ENCODE results near the gene CSNK2A1. TPM values are rescaled to one million over a fixed set of nuclear protein-coding genes. Genes with fewer than 3 reads are reported as not detected.

CSNK2A1 gene
- total and polyA plus RNA-seq, 4 donors: 17.0 to 60.3 (median 39.7) TPM

DNA sequence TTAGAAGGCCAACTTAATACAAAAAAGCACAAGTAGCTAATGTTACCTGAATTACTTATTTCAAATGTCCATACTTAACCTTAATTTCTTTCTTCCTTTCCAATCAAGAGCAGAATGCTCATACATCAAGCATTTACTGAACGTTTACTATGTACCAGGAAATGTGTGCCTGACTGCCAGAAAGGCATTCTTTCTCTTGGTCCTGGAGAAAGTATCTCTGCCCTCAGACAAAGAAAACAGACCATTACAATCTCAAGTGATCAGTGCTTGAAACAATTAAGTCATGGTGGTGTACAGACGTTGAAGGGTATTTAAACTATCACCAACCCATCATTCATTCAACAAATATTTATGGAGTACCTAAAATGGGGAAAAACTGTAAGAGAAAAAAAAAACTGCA lies 26.4 kb downstream of the CSNK2A1 start:
- Histone ChIP-seq H3K9me3 (ENCODE audit: control insufficient read depth in 4 of 4, low read length in 3 of 4) (no peaks in the 10 kb centered on the region), H3K9ac (ENCODE audit: low read depth in 1 of 2, low read length in 2 of 2) (no peak overlapping the region), H3K4me3 (ENCODE audit: low read depth in 1 of 3, low read length in 3 of 3) (no peak overlapping the region), H3K27me3 (ENCODE audit: control insufficient read depth in 4 of 4, insufficient read depth in 4 of 4, low read length in 3 of 4) (no peaks in the 10 kb centered on the region), H3K27ac (ENCODE audit: low read depth in 1 of 2, low read length in 2 of 2) (no peak overlapping the region), H3K36me3 (ENCODE audit: control insufficient read depth in 4 of 4, insufficient read depth in 3 of 4, low read depth in 1 of 4, low read length in 3 of 4) (peaks cover 0 to 5% (median 3%) of the 10 kb centered on the region in 4 donors), H3K4me1 (ENCODE audit: control insufficient read depth in 4 of 4, insufficient read depth in 4 of 4, low read length in 3 of 4) (peaks cover 0 to 4% (median 0%) of the 10 kb centered on the region in 4 donors)
- no peak for TF ChIP-seq FOXA1 (IDR thresholded peaks at IDR 0.05)
- no peak for DNase-seq (ENCODE audit: low spot score)
- WGBS: 47% methylated on average over 2 of the region's 2 CpGs

- no peak for DNase-seq (ENCODE audit: low spot score)
- Histone ChIP-seq H3K36me3 (ENCODE audit: control insufficient read depth in 4 of 4, insufficient read depth in 3 of 4, low read depth in 1 of 4, low read length in 3 of 4) (peaks cover 0 to 3% (median under 1%) of the 10 kb centered on the region in 4 donors), H3K27ac (ENCODE audit: low read depth in 1 of 2, low read length in 2 of 2) (no peak overlapping the region), H3K27me3 (ENCODE audit: control insufficient read depth in 4 of 4, insufficient read depth in 4 of 4, low read length in 3 of 4) (no peaks in the 10 kb centered on the region), H3K9ac (ENCODE audit: low read depth in 1 of 2, low read length in 2 of 2) (no peak overlapping the region), H3K9me3 (ENCODE audit: control insufficient read depth in 4 of 4, low read length in 3 of 4) (no peaks in the 10 kb centered on the region), H3K4me3 (ENCODE audit: low read depth in 1 of 3, low read length in 3 of 3) (no peak overlapping the region), H3K4me1 (ENCODE audit: control insufficient read depth in 4 of 4, insufficient read depth in 4 of 4, low read length in 3 of 4) (peaks cover 0 to 4% (median 0%) of the 10 kb centered on the region in 4 donors)
- TF ChIP-seq HNF4A (conservative IDR thresholded peaks at IDR 0.05) (no peak), HNF4G (IDR thresholded peaks at IDR 0.05) (no peak), RAD21 (IDR thresholded peaks at IDR 0.05) (no peak), REST (IDR thresholded peaks at IDR 0.05) (no peak), CTCF (IDR thresholded peaks at IDR 0.05; ENCODE audit: low read depth, low read length, missing input control) (no peak), GABPA (IDR thresholded peaks at IDR 0.05 in 1 of 2, conservative IDR thresholded peaks at IDR 0.05 in 1 of 2) (no peak), JUND (IDR thresholded peaks at IDR 0.05) (no peak), FOXA1 (IDR thresholded peaks at IDR 0.05) (no peak), EGR1 (IDR thresholded peaks at IDR 0.05; ENCODE audit: low read depth in 2 of 2) (no peak), NR2F2 (IDR thresholded peaks at IDR 0.05) (no peak), FOXA2 (IDR thresholded peaks at IDR 0.05) (no peak), ATF3 (IDR thresholded peaks at IDR 0.05) (no peak)
- TF ChIP-seq, protein P1, sequence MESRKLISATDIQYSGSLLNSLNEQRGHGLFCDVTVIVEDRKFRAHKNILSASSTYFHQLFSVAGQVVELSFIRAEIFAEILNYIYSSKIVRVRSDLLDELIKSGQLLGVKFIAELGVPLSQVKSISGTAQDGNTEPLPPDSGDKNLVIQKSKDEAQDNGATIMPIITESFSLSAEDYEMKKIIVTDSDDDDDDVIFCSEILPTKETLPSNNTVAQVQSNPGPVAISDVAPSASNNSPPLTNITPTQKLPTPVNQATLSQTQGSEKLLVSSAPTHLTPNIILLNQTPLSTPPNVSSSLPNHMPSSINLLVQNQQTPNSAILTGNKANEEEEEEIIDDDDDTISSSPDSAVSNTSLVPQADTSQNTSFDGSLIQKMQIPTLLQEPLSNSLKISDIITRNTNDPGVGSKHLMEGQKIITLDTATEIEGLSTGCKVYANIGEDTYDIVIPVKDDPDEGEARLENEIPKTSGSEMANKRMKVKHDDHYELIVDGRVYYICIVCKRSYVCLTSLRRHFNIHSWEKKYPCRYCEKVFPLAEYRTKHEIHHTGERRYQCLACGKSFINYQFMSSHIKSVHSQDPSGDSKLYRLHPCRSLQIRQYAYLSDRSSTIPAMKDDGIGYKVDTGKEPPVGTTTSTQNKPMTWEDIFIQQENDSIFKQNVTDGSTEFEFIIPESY (IDR thresholded peaks at IDR 0.05): no peak
- TF ChIP-seq, protein P2, sequence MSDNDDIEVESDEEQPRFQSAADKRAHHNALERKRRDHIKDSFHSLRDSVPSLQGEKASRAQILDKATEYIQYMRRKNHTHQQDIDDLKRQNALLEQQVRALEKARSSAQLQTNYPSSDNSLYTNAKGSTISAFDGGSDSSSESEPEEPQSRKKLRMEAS (IDR thresholded peaks at IDR 0.05): no peak
- WGBS: 81% methylated on average over 2 of the region's 2 CpGs
Measured at GRCh38 chr20:516799-517198, 26.8 kb downstream of the CSNK2A1 start.
